CD4-positive, alpha-beta T cell treated with Interleukin-12 subunit alpha and Interleukin-12 subunit beta, for 1 hour (primary cell): Measurements from ENCODE around the gene KCNAB3.
A peak's percentile ranks its signal among the peaks of the same experiment; 100 is the strongest.

Experiments used
- DNase-seq: peaks from one replicate; pipeline ENCODE4 v3.0.0-alpha.2; 2020

Gene KCNAB3

GRCh38 chr17:7935859-7936258 is 6.2 kb upstream of the KCNAB3 start:
- DNase-seq, result no peak

- peak; percentile 34 for DNase-seq
These were observed 3.3 kb upstream of the KCNAB3 start for GRCh38 chr17:7932949-7933348.

- DNase-seq, result peak; percentile 36
These were observed 2.8 kb upstream of the KCNAB3 start for GRCh38 chr17:7932483-7932891.

DNA sequence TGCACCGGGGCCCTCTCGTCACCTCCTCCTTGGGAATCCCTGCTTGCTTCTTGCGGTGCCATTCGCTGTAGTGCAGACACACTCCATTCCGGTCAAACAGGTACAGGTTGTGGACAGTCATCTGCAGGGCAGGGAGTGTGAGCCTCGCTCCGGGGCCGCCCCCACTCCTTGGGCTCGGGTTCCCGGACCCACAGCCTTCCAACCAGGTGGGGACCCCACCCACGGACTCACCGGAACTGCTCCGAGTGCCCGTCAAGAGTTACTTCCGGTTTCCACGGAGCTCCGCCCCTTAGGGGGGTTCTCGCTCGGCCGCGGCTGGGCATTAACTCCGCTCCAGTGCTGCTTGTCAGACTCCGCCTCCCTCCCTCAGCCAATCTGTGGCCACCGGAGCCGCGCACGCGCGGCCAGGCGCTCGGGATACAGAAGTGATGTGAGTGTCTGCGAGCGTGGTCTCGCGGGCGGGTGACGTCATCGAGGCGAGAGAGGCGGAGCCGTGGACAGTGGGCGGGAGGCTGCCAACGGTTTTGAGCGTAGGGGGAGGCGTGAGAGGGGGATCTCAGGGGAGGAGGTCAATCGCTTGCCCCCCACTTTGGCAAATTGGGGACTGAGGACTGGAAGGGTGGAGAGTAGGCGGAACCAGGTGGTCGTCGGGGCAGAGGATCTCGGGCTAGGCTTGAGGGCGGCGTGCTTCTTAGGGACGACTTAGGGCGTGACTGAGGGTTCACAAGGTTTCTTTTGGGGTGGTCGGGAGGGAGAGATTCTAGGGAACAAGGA is 2.2 kb upstream of the KCNAB3 start, which contains the start of the genes CNTROB and TRAPPC1:
Gene CNTROB (plus strand): TSS at position 498 of the 774 bp plus-strand sequence. CDS start 874 bp downstream, outside the sequence.
Gene TRAPPC1 (minus strand): TSS at position 238 of the 774 bp plus-strand sequence. CDS start 117 bp downstream, at position 121.
- peak; percentile 100 for DNase-seq

GRCh38 chr17:7930841-7931631 is 1.4 kb upstream of the KCNAB3 start:
- no peak for DNase-seq

DNA sequence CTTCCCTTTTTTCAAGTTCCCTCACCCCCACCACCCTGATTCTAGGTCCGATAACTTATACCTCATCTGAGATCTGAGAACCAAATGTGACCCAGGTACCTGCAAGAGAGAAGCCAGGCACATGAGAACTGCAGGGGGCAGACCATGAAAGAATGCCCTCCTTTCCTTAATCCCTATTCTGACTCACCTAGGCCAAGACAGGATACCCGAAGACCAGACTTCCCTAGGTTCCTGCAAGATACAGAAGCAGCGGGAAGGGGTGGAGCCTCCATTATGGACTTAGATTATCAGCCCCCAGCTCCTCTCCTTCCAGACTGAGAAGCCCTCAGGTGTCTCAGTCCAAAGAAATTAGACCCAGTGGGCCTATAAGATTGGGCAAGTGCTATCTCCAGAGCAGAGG is 2.1 kb downstream of the KCNAB3 start:
- no peak for DNase-seq

GRCh38 chr17:7922845-7923628 is 6.6 kb downstream of the KCNAB3 start:
- DNase-seq, result peak; percentile 87

DNA sequence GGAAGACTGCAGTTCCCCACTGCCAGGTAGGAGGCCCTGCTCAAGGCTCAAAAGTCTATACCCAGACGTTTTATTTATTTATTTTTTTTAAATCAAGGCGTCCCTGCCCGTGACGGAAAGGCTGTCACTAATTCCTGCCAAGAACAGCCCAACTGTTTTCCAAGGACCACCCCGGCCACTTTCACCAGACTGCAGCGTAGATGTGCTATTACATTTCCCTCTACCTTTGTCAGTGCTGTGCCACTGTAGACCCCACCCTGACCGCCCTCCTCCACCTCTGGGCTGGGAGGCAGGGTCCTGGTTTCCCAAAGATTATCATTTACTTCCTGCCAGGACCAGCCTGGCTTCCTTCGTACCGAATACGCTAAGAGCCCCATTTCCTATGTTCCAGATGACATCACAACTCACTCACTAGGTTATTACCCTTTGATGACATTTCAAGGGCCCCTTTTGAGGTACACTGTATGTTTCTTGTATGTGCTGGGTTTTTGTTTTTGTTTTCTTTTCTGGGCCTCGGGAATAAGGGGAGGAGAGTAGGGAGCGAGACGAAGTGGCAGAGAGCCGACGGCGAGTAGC is 7.3 kb downstream of the KCNAB3 start:
- no peak for DNase-seq

- no peak for DNase-seq
These were observed 12.8 kb downstream of the KCNAB3 start for GRCh38 chr17:7916808-7917207.

DNA sequence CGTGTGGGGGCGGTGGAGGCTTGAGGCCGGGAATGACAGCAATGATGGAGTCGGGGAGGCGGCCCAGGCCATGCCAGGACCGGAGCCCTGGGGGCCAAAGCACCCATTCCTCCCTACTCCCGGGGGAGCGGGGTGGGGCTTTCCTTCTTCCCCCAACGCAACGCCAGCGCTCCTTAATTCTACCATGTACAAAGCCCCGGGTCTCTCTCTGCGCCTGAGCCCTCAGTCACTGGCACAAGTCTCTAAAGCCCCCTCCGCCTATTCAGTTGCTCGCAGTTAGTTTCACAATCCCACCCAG is 13.3 kb downstream of the KCNAB3 start:
- no peak for DNase-seq

GRCh38 chr17:7915611-7916384 is 13.9 kb downstream of the KCNAB3 start, which contains the start of gene RNF227:
RNF227 (minus strand) TSS chr17:7916289; CDS start chr17:7916195, 94 bp downstream.
- DNase-seq, result peak; percentile 88

DNA sequence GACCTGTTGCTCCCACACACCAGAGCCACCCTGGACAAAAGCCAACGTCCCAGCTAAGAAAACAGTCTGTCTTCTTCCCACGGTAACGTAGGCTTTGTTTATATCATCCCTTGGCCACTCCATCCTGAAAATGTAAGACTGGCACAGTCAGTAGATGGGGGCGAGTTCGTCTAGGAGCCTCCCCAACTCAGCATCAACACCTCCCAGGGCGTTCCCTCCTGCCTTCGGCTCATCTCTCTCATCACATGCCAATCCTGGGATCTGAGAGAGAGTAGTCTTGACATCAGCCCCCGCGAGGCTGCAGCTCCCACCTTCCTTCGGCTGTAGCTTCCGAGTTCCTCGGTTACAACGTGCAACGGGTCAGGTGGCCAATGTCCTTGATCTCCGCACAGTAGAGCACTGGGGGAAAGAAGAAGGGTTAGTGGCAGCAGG is 14.5 kb downstream of the KCNAB3 start:
- DNase-seq, result peak; percentile 4

DNA sequence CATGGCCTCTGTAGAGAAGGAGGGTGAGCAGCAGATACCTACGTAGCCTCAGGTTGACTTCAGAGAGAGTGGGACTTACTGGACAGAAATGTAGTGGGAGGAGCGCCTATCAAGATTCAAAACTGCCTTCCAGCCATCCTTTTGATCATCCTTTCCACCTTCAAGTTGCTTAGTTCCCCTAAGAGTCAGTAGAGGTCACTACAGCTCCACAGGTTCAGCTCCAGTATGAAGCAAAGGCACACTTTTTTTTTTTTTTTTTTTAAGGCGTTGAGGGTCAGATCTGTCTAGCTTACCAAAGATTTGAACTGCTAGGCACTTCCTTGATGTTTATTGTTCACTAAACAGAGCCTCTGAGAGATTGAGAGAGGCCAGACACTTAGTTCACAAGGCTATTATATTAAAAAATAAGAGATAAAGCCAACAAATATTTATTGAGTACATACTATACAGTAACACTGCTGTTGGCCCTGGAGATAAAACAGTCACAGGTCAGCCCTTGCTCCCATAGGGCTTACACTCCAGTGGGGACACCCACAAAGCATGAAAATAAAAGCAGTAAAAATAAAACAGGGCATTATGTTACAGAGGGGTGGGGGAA is 16.6 kb downstream of the KCNAB3 start:
- peak; percentile 83 for DNase-seq

GRCh38 chr17:7911116-7911515 is 18.5 kb downstream of the KCNAB3 start:
- DNase-seq, result no peak

DNA sequence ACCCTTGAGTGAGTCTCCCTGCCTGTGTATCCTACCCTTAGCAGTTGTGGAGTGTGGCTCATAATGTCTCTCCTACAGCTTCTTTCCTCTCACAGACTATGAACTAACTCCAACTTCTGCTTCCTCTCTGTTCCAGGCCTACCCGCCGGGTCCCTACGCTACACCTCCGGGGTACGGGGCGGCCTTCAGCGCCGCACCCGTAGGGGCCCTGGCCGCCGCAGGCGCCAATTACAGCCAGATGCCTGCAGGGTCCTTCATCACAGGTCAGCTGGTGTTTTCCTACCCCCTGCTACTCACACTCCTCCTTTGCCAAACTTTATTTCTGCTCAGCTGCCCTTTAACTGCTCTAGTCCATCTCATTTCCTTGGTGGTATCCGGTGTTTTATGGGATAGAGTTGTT is 18.9 kb downstream of the KCNAB3 start:
- DNase-seq, result no peak

- no peak for DNase-seq
These were observed 19.4 kb downstream of the KCNAB3 start for GRCh38 chr17:7910281-7910680.

- no peak for DNase-seq
These were observed 20.6 kb downstream of the KCNAB3 start for GRCh38 chr17:7909089-7909488.

DNA sequence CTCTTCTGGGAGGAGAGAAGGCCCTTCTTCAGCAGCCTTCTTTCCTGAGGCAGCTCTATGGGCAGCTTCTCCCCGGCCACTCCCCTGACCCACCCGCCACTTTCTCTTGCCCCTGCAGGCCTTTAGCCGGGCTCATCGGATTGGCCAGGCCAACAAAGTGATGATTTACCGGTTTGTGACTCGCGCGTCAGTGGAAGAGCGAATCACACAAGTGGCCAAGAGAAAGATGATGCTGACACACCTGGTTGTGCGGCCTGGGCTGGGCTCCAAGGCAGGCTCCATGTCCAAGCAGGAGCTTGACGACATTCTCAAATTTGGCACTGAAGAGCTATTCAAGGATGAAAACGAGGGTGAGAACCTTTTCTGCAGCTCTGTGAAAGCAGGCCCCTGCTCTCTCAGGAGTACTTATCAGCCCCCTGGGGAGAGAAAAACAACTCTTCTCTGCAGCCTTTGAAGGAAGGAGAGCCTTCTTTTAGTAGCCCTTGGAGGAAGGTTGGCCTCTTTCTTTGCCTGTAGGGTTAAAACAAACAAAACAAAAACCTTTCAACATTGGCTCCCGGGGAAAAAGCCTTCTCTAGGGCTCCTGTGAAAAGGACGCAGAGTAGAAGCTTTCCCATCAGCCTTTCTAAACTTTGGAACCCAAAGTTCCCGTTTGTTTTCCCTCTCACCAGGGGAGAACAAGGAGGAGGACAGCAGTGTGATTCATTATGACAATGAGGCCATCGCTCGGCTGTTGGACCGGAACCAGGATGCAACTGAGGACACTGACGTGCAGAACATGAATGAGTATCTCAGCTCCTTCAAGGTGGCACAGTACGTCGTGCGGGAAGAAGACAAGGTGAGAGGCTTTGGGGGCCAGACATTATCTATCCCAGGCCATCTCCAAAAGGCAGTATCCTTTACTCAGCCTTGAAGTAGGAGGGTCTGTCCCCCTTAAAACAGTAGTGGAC is 26.2 kb downstream of the KCNAB3 start:
- no peak for DNase-seq

DNA sequence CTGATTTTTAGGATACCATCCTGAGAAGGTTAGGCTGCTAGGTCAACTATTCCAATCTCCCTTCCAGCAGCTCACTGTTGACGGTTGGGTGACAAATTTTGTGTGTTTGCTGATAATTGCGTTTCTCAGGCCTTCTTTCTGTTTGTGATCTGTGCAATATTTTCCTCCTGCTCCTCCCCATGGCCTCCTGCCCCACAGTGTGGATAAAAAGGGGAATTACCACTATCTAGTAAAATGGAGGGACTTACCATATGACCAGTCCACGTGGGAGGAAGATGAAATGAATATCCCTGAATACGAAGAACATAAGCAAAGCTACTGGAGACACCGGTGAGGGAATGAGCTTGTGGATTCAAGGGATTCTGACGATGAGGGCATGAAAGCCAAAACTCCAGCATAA is 31.9 kb downstream of the KCNAB3 start:
- peak; percentile 45 for DNase-seq

DNA sequence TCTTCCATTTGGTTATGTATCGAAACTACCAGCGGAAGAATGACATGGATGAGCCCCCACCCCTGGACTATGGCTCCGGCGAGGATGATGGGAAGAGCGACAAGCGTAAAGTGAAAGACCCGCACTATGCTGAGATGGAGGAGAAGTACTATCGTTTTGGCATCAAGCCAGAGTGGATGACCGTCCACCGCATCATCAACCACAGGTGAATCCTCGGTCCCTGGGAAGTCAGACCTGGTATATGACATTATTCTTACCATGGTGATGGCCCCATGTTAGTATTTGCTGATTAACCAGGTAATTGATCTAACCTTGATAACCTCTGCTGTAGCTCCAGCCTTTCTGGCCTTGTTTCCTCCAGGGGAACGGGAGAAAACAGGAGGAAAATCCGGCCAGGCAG is 32.6 kb downstream of the KCNAB3 start:
- no peak for DNase-seq
